CD4-positive, alpha-beta T cell treated with Interleukin-15 for 1 hour (primary cell): ENCODE data around the gene NAALADL2.

ENCODE experiments used
- DNase-seq: peaks from one replicate; pipeline ENCODE4 v3.0.0-alpha.2; 2020

Gene NAALADL2

GRCh38 chr3:175619369-175619768 is 760.2 kb downstream of the NAALADL2 start:
- no peak for DNase-seq

GRCh38 chr3:175620093-175620492 is 761.0 kb downstream of the NAALADL2 start:
- DNase-seq = no peak

GRCh38 chr3:175620532-175620931 is 761.4 kb downstream of the NAALADL2 start:
- no peak for DNase-seq

- DNase-seq = no peak
Observed at GRCh38 chr3:175640958-175641357, 781.8 kb downstream of the NAALADL2 start.

GRCh38 chr3:175646865-175647264 is 787.7 kb downstream of the NAALADL2 start:
- no peak for DNase-seq

GRCh38 chr3:175648899-175649298 is 789.8 kb downstream of the NAALADL2 start:
- DNase-seq = no peak

- no peak for DNase-seq
Observed at GRCh38 chr3:175651716-175652115, 792.6 kb downstream of the NAALADL2 start.

- DNase-seq = no peak
Observed at GRCh38 chr3:175655351-175655750, 796.2 kb downstream of the NAALADL2 start.

- no peak for DNase-seq
Observed at GRCh38 chr3:175656461-175656860, 797.3 kb downstream of the NAALADL2 start.

GRCh38 chr3:175659670-175660350 is 800.7 kb downstream of the NAALADL2 start:
- no peak for DNase-seq

GRCh38 chr3:175662815-175663214 is 803.7 kb downstream of the NAALADL2 start:
- no peak for DNase-seq

GRCh38 chr3:175664911-175665310 is 805.8 kb downstream of the NAALADL2 start:
- no peak for DNase-seq

GRCh38 chr3:175668300-175668699 is 809.2 kb downstream of the NAALADL2 start:
- DNase-seq = no peak

GRCh38 chr3:175670557-175670956 is 811.4 kb downstream of the NAALADL2 start:
- no peak for DNase-seq

- DNase-seq = no peak
Observed at GRCh38 chr3:175672119-175672689, 813.1 kb downstream of the NAALADL2 start.

GRCh38 chr3:175679568-175679967 is 820.4 kb downstream of the NAALADL2 start:
- DNase-seq = no peak

- no peak for DNase-seq
Observed at GRCh38 chr3:175692256-175692655, 833.1 kb downstream of the NAALADL2 start.

GRCh38 chr3:175695251-175695650 is 836.1 kb downstream of the NAALADL2 start:
- DNase-seq = no peak

- no peak for DNase-seq
Observed at GRCh38 chr3:175702956-175703355, 843.8 kb downstream of the NAALADL2 start.

GRCh38 chr3:175704366-175705055 is 845.4 kb downstream of the NAALADL2 start:
- DNase-seq = no peak

- no peak for DNase-seq
Observed at GRCh38 chr3:175713268-175713667, 854.1 kb downstream of the NAALADL2 start.

GRCh38 chr3:175716446-175716845 is 857.3 kb downstream of the NAALADL2 start:
- DNase-seq = no peak

GRCh38 chr3:175726228-175726627 is 867.1 kb downstream of the NAALADL2 start:
- DNase-seq = no peak

- DNase-seq = no peak
Observed at GRCh38 chr3:175728566-175728965, 869.4 kb downstream of the NAALADL2 start.
